ENCODE measurements around the gene GLT1D1.

- no peak for TF ChIP-seq POLR2AphosphoS5 (IDR thresholded peaks at IDR 0.05; ENCODE audit: insufficient read depth, low read depth, low read length)
- TF ChIP-seq JUN (IDR thresholded peaks at IDR 0.05; ENCODE audit: borderline replicate concordance, insufficient read depth, insufficient read length, low read depth) = no peak
Measured at GRCh38 chr12:128850400-128850799, 2.9 kb upstream of the GLT1D1 start.

All from endothelial cell of umbilical vein (primary cell).